Posterior vena cava (tissue), 2 donors: Measurements from ENCODE around the gene MARCHF2. TPM values are rescaled to one million over a fixed set of nuclear protein-coding genes. Genes with fewer than 3 reads are reported as not detected.
"Not testable (repeated sequence)": the region's sequence is repeated elsewhere in the genome, so short reads cannot be mapped to it uniquely, and the experiment has no call there.

Experiments
- DNase-seq: peaks from one replicate; pipeline ENCODE4 v3.0.0-alpha.2; 2020; ENCODE audit warnings: low spot score
- intact Hi-C, 2 donors: fragments of 100-400 bp; cut with DNase I; formaldehyde crosslinking; loops; one replicate each; pipeline versions ENCODE4 v1.14.1 to v1.14.2; 2022 to 2023
- total RNA-seq, 2 donors: library from RNA; stranded (reverse); fragmentation: NEBNext Ultra II Directional; extraction: Animal tissue kit (Norgen Biotek cat#: 25700); gene quantifications; one replicate each; pipeline ENCODE4 v1.2.1, GENCODE V29; 2021
- donor health status: DM: yes; HTN: yes; CAD: no.
- donor health status: DM: yes; HTN: yes; CAD: no.

The MARCHF2 gene
- total RNA-seq, 2 donors from 2014 or later = 50.3 to 57.6 TPM

DNA sequence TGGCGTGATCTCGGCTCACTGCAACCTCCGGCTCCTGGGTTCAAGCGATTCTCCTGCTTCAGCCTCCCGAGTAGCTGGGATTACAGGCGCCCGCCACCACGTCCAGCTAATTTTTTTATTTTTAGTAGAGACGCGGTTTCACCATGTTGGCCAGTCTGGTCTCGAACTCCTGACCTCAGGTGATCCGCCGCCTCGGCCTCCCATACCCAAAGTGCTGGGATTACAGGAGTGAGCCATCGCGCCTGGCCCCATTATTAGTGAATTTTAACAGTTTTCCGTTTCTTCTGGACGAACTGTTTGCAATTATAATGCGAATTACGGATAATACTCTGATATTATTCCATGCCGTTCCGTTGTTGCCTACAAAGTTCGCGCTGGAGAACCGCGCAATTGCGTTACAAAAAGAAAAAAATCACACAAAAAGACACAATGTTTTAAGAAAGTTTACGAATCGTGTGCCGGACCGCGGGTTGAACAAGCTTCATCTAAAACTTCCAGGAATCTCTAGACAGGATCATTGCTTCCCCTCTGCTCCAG lies 31.1 kb downstream of the MARCHF2 start:
- peak; percentile 76 for DNase-seq

DNA sequence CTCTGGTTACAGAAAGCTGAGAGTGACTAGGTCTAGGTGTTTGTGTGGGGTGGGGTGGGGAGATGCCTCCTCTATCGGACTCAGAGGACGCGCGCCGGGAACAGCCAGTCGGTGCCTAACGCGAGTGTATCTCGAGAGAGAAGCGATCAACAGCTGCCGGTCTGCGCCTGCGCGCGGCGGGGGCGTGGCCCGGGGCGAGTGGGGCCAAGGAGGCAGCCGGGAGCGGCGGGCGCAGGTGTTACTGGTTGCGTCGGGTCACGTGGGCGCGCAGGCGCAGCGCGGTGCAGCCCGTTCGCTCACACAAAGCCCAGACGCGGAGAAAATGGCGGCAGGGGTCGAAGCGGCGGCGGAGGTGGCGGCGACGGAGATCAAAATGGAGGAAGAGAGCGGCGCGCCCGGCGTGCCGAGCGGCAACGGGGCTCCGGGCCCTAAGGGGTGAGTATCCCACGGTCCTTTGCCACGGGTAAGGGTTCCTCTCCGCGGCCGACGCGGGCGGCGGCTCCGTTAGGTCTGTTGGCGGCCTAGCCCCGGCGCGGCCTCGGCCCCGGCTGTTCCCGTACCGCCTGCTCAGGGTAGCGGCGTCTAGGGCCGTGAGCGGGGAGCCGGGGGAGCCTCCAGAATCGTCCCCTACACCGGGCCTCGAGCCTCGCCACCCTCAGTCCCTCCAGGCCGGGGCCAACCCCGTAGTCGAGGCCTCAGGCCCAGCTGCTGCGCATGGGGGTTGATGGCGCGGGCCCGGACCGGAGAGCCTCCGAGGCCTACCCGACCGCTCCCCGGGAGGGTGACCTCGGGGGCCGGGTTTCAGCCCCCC lies 31.8 kb downstream of the MARCHF2 start, which contains the start of gene HNRNPM:
Gene HNRNPM, plus strand, starts transcription at position 299 of the 811 bp plus-strand sequence. Its CDS starts 24 bp downstream, at position 323.
- intact Hi-C loops = no loop called here
- DNase-seq = peak; percentile 100

More for the DNA sequence above, 31.1 kb downstream of the MARCHF2 start:
- intact Hi-C loops = not testable (repeated sequence)

DNA sequence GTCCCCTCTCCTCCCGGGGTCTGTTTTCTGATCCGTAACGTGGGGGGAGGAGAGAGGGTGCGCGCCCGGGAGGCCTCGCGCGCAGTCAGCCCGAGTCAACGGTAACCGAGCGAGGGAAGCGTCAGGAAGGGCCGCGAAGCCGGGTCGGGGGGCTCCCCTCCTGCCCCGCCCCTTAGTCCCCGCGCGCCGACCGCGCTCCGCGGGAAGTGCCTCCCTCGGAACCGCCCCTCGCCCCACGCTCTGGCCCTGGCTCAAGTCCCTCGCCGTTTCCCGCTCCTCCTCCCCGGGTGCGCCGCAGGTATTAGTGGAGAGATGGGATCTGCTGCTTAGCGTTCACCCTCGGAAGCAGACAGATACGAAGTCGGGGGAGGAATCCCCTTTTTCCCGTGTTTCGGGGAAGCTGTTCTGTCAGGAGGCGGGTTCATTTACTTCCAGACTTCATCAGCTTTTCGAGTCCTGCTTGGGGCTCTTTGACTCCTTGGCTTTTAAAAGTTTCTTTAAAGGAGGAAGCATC lies 32.4 kb downstream of the MARCHF2 start:
- intact Hi-C loops = no loop called here
- peak; percentile 91 for DNase-seq

DNA sequence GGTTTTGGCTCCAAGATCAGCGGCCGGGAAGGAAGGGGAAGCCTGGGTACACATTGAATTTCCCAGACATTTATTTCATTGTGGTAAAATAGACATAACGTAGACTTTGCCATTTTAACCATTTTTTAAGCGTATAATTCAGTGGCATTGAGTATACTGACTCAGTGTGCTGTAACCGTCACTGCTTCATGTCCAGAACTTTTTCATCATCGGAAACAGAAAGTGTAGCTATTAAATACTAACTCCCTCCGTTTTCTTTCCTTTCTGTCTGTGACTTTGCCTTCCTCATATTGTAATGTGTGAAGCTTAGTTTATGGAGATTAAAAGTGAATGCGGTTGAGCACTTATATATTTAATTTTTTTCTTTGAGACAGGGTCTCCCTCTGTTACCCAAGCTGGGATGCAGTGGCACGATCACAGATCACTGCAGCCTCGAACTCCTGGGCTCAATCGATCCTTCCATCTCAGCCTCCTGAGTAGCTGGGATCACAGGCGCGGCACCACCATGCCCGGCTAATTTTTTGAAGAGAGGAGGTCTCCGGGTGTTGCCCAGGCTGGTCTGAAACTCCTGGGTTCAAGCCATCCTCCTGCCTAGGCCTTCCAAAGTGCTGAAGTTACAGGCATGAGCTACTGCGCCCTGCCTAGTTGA lies 33.1 kb downstream of the MARCHF2 start:
- peak; percentile 41 for DNase-seq
- intact Hi-C loops = no loop called here

DNA sequence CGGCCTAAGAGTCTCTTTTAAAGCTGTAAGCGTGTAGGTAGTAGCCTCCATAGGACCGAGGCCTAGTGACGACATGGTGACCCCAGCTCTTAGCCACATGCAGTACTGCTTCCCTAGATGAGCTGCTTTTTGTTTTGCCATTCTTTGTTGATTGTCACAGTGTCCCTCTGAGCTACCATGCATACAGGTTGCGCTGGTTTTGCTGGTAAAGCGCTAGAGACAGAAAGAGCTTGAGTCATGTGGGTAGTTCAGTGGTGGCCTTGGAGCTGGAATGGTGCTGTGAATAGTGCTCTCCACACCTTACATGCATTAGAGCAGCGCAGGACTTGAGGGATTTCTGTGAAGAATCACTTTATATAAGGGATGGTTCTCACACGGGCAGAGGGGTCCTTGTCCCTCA lies 36.7 kb downstream of the MARCHF2 start:
- intact Hi-C loops = no loop called here
- peak; percentile 18 for DNase-seq

DNA sequence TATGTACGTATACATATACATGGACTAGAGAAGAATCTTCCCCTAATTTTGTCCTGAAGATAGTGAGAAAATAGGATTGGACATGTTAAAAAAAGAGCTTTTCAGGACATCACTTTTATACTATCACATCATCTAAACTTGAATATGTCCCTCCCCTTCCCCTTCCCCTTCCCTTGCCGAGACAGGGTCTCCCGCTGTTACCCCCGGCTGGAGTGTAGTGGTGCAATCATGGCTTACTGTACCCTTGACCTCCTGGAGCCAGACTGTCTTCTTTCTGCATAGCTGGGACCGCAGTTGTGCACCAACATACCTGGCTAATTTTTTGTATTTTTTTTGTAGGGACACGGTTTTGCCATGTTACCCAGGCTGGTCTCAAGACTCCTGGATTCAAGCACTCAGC lies 38.3 kb downstream of the MARCHF2 start:
- intact Hi-C loops = no loop called here
- peak; percentile 20 for DNase-seq

DNA sequence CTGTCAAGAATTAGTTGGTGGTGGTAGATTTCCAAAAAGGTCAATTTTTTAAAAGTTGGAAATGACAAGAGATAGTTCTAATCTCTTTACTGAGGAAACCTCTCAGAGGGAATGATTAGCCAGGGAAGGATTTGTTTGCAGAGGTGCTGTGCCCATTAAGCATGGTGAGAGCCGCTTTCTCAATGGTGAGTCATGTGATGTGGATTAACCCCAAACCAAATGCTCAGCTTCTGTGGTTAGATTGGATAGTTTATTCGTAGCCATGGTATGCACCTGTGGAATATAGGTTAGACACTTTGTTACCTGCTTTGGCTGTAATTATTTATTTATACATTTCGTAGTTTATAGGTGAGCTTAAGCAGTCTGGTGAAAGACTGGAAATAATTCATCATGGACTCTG lies 38.8 kb downstream of the MARCHF2 start:
- intact Hi-C loops = no loop called here
- DNase-seq = no peak

DNA sequence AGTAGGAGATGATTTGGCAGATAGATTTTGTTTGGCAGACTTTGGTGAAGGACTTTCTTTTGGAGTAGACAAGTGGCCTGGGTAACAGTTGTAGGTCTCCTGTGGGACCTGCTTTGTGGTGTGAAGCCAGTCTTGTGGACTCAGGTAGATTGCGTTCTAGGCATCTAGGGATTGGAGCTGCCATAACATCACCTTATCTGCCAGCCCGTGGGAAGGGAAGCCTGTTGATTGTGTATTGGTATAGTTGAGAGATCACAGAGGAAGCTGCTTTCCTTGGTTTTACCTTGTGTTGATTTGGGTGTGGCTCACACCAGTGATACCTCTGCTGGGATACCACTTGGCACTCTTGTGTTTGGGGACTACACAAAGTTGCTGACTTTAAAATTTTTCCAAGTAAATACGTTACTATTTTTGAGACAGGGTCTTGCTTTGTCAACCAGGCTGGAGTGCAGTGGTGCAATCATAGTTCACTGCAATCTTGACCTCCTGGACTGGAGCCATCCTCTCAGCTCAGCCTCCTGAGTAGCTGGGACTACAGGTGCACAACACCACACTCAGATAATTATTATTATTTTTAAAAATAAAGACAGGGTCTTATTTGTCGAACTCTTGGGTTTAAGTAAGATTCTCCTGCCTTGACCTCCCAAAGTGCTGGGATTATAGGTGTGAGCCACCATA lies 39.5 kb downstream of the MARCHF2 start:
- peak; percentile 10 for DNase-seq
- intact Hi-C loops = no loop called here

DNA sequence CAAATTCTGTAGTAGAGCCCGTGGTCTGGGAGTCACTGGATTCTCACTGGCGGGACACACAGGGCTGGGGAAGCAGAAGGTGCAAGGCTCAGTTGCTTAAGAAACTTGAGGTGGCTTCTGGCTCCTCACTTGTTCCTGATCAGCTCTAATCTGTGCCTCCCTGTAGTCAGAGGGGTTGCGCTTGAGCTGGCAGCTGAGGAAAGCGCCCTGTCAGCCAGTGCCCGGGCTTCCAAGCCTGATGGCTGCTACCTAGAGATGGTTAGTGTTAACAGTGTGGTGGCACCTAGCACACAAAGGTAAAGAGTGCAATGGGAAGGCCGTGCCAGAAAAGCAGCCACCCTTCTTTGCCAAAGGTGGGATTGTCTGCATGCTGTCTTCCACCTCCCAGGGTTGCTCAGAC lies 40.5 kb downstream of the MARCHF2 start:
- intact Hi-C loops = no loop called here
- DNase-seq = no peak

DNA sequence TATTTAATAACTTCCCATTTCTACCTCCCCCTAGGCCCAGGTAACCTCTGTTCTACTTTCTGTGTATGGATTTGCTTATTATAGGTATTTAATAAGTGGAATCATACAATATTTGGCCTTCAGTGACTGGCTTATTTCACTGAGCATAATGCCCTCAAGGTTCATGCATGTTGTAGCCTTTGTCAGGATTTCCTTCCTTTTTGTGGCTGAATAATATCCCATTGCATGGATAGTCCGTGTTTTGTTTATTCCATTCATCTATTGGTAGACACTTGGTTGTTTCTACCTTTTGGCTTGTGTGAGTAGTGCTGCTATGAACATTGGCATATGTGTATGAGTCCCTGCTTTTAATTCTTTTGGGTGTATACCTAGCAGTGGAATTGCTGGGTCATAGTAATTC lies 41.1 kb downstream of the MARCHF2 start:
- DNase-seq = no peak
- intact Hi-C loops = no loop called here

DNA sequence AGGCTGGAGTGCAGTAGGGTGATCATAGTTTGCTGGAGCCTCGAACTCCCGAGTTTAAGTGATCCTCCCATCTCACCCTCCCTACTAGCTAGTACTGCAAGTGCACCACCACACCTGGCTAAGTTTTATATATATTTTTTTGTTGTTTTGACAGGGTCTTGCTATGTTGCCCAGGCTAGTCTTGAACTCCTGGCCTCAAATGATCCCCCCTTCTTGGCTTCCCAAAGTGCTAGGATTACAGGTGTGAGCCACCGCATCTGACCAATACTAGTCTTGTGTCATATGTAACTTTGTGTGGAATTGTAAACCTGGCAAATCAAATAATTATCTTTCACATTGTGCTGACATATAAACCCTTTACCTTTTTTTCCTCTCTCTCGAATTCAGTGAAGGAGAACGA lies 41.9 kb downstream of the MARCHF2 start:
- intact Hi-C loops = no loop called here
- DNase-seq = no peak

DNA sequence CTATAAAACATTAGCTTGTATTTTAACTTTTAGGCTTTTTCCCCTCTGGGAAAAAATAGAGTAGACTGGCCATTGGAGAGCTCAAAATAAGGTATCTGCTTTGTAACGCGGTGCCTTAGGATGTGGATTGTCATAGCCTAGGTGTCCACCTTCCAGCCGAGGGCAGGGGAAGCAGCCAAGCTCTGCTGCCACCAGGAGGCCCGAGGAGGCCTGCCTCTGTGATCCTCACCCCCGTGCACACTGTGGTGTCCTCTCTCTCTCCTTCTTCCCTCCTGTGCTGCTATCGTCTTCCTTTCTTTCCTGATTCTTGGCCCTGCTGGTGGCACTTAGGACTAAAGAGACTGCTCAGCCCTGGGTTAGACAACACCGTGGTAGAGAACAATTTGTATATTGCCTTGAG lies 43.0 kb downstream of the MARCHF2 start:
- intact Hi-C loops = no loop called here
- DNase-seq = no peak

DNA sequence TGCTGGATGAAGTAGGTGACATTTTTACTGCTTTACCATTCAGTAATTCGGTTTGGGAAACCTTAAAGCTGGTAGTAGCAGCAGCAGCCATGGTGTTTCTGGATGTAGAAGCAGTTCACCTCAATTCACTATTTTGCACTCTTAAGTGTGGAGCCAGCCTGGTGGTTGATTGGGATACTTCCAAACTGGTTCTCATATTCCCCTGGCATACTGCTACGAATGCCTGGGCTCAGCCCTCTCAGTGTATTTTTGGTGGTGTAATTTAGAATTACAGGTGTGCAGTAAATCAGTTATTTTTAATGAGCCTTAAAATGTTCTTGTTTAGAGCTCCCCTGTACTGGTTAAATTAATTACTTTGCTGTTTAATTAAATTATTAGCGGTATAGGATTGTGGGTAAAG lies 44.1 kb downstream of the MARCHF2 start:
- intact Hi-C loops = no loop called here
- DNase-seq = no peak

DNA sequence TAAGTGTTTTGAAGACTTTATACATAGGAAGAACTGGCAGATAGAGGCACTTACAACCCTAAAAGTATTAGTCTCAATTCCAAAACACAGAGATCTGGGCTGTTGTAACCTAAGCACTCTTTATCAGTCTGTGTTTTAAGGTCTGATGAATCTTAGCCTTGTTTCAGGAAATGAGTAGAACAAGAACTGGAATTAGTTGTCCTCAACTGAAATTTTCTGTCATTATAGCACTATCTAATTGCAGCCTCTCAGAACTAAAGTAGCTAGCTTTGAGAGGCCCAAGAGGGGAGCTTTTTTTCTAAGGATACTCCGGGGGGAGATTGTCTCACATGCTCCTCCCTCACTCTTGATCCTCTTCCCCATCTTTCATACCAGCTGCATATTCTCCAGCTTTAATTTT lies 44.7 kb downstream of the MARCHF2 start:
- DNase-seq = no peak
- intact Hi-C loops = no loop called here

DNA sequence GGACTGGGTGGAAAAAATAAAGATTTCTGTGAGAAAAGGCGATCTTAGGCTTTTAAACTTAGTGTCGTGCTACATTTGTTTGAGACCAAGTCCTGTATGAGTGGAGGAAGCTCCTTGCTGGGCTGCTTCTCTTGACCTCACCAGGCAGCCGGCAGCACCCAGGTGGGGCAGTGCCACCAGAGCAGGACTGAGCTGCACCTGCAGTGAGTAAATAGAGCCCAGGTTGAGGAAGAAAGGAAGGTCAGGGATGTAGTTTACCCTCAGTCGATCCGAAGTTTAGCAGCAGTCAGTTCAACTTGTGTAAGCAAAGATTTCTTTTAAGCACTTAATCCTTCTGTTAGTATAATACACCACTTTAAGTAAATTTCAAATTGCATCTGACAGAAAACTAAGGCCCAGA lies 45.3 kb downstream of the MARCHF2 start:
- DNase-seq = no peak
- intact Hi-C loops = no loop called here

DNA sequence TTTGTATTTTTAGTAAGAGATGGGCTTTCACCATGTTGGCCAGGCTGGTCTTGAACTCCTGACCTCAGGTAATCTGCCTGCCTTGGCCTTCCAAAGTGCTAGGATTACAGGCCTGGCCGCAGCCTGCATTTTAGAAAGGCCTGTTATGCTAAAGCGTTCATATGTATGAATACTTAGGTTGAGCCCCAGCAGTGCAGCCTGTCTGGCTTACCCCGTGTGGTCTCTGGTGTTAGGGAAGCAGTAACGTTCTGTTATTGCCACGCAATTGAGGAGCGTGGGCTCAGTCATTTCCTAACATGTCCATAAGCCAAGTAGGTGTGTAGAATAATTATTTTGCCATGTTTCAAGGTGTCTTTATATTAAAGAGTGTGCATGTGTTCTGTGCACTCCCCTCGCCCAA lies 46.0 kb downstream of the MARCHF2 start:
- intact Hi-C loops = no loop called here
- DNase-seq = no peak

DNA sequence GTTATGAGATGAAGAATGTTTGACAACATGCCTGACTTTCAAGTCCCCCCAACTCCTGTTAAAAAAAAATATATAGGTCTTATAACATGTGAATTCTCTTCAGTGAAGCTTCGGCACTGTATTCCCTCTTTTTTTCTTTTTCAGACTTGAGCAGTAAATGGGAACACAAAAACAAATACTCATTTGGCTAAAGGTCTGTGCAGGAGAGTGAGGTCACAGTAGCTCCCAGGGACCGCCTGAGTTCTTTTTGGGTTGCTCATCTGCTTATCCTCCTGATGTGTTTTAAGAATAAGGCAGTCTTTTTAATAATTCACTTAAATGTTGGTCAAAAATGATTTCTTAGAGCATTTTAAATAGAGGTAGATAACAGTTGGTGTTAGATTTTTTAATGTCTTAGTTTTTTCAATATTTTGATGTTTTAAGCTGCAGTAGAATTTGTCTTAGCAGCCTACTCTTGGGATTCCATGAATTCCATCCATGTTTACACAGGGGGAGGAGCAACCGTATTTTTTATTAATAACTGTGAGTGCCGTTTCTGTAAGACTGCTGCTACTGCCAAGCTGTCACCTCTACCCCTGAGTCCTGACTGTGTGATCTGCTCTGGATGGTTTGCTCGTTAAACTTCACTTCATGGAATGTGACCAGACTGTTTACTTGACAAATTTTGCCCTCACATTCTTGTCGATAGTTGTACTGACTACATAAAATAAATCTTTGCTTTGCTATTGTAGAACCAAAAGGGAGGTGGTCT lies 46.6 kb downstream of the MARCHF2 start:
- no peak for DNase-seq

DNA sequence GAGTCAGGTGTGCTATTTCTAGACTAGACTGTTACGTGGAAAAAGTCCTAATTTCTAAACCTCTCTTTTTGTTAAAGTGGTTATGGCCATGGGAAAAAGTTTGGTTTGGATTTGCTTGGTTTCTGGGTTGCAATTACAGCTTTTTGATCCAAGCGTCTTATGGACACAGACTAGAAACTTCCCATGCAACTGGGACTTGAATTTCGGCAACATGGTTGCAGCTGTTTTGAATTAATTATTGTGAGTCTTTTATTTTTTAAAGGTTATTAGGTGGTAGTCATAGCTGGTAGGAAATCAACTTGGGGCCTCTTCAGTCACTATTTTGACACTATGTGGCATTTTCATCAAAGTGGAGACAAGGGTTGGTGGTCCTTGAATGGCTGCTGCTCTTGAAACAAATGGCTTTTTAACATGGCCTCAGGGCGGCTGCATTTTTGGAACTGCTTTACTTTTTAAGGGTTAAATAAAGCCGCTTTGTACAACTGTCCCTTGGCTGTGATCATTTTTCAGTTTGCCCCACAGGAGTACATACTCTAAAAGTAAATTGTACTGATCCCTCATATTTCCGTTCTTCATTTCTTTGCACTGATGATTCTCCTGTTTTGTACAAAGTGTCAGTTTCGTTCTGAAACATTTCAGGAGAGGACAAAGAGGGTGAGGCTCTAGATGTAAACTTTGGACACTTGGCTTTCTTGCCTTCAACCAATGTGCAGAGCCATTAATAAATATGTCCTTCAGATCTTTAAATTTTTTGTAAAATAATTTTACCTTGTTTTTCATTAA lies 47.6 kb downstream of the MARCHF2 start:
- DNase-seq = no peak
- intact Hi-C loops = no loop called here

More for the DNA sequence above, 46.6 kb downstream of the MARCHF2 start:
- intact Hi-C loops = no loop called here
